Measurements from ENCODE around the gene TTC7B.

TTC7B gene

DNA sequence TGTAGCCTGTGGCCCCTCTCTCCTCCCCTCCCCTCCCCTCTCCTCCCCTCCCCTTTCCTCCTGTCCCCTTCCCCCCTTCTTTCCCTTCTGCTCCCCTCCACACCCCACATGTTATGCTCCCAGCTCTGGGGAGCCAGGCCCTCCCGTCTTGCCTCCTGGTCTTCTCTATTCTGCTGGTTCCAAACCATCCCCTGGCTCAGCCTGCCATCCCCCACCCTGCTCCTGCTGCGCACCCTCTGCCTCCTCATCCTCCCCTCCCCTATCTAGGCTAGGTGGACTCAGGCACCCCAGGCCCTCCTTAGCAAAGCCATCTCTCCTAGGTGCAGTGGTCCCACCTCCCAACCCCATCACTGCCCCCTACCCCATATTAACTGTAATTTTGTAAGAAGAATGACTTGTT is 319.9 kb downstream of the TTC7B start:
- Histone ChIP-seq H2AFZ (ENCODE audit: low read depth, low read length) (no peak overlapping the region), H3K27me3 (ENCODE audit: insufficient read depth, low read length) (no peaks in the 10 kb centered on the region), H3K9me3 (ENCODE audit: low read length) (no peaks in the 10 kb centered on the region), H3K4me1 (ENCODE audit: insufficient read depth, low read length) (peaks cover 10% of the 10 kb centered on the region), H3K36me3 (ENCODE audit: insufficient read depth, low read length) (no peaks in the 10 kb centered on the region), H3K4me3 (ENCODE audit: low read length) (no peak overlapping the region)

GRCh38 chr14:90495357-90496276 is 320.6 kb downstream of the TTC7B start:
- H3K36me3 ChIP-seq (ENCODE audit: insufficient read depth, low read length): no peaks in the 10 kb centered on the region
- H3K4me3 ChIP-seq (ENCODE audit: low read length): no peak overlapping the region
- H3K9me3 ChIP-seq (ENCODE audit: low read length): no peaks in the 10 kb centered on the region
- no peaks in the 10 kb centered on the region for H3K27me3 ChIP-seq (ENCODE audit: insufficient read depth, low read length)
- H2AFZ ChIP-seq (ENCODE audit: low read depth, low read length): no peak overlapping the region
- H3K4me1 ChIP-seq (ENCODE audit: insufficient read depth, low read length): peaks cover 14% of the 10 kb centered on the region

DNA sequence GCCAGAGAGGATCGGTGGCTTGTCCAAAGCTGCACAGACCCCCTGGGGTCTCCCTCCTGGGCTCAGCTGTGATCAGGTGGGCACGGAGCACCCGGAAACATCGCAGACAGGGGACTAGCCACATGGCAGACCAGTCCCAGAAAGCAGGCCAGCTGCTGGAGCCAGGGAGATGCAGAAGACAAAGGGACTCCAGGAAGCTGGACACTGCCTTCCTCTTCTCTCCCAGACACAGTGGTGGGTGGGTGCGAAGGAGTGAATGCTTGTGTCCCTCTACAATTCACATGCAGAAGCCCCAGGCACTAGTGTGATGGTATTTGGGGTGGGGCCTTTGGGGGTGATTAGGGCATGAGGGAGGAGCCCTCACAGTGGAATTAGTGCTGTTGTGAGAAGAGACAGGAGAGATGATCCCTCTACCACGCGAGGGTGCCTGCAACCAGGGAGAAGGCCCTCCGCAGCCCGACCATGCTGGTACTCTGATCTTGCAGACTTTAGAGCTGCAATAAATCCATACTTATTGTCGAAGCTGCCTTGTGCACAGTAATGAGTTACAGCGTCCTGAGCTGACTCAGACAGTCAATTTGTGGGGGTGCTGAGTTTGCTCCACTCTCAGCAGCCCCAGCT is 324.2 kb downstream of the TTC7B start:
- no peaks in the 10 kb centered on the region for H3K27me3 ChIP-seq (ENCODE audit: insufficient read depth, low read length)
- H3K4me3 ChIP-seq (ENCODE audit: low read length): no peak overlapping the region
- H3K36me3 ChIP-seq (ENCODE audit: insufficient read depth, low read length): no peaks in the 10 kb centered on the region
- H3K9me3 ChIP-seq (ENCODE audit: low read length): no peaks in the 10 kb centered on the region
- H3K4me1 ChIP-seq (ENCODE audit: insufficient read depth, low read length): peaks cover 15% of the 10 kb centered on the region
- peak overlapping the region; percentile 2 for H2AFZ ChIP-seq (ENCODE audit: low read depth, low read length)

DNA sequence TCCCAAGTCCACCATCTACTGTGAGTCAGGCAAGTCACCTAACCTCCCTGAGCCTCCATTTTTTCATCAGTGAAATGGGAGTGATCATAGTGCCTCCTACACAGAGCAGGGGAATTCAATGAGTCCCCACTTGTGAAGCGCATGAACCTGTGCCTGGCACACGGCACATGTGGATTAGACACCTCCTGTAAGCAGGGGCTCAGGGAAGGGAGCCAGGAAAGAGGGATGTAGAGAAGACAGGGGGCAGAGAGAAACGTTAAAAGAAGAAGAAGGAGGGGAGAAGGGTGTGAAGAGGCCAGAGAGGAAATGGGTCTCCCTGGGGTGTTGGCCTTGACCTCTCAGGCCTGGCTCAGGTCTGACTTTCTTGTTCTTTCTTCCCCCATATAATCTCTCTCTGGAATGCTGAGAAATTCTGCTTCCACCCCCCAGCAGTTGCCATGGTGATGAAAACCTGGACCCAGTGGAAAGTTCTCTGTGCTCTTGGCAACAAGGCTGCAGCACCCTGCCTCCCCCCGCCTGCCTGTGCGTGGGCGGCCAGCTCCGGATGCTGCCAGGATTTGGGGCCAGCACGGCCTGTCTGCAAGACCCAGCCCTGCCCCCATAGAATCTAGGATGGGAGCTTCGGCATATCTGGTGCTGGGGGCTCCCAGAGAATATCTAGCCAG is 324.9 kb downstream of the TTC7B start:
- Histone ChIP-seq H2AFZ (ENCODE audit: low read depth, low read length) (peak overlapping the region; percentile 2), H3K4me3 (ENCODE audit: low read length) (no peak overlapping the region), H3K36me3 (ENCODE audit: insufficient read depth, low read length) (no peaks in the 10 kb centered on the region), H3K27me3 (ENCODE audit: insufficient read depth, low read length) (no peaks in the 10 kb centered on the region), H3K9me3 (ENCODE audit: low read length) (no peaks in the 10 kb centered on the region), H3K4me1 (ENCODE audit: insufficient read depth, low read length) (peaks cover 18% of the 10 kb centered on the region)

DNA sequence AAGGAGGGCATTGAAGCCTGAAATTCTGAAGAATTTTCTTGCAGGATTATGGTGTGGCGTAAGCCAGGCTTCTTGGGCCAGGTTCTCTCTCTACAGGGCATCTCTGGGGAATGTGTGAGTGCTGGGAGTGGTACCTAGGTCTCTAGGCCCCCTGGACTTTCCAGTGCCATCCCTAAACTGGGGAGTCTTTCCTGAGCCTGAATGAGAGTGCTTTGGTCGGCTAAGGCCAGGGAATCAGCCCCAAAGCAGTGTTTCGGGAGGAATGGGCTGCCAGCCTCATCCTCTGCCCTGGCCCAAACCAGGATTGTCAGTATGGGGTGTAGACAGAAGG is 325.5 kb downstream of the TTC7B start:
- H3K36me3 ChIP-seq (ENCODE audit: insufficient read depth, low read length): no peaks in the 10 kb centered on the region
- no peaks in the 10 kb centered on the region for H3K27me3 ChIP-seq (ENCODE audit: insufficient read depth, low read length)
- no peak overlapping the region for H3K4me3 ChIP-seq (ENCODE audit: low read length)
- peaks cover 18% of the 10 kb centered on the region for H3K4me1 ChIP-seq (ENCODE audit: insufficient read depth, low read length)
- H2AFZ ChIP-seq (ENCODE audit: low read depth, low read length): no peak overlapping the region
- H3K9me3 ChIP-seq (ENCODE audit: low read length): no peaks in the 10 kb centered on the region

DNA sequence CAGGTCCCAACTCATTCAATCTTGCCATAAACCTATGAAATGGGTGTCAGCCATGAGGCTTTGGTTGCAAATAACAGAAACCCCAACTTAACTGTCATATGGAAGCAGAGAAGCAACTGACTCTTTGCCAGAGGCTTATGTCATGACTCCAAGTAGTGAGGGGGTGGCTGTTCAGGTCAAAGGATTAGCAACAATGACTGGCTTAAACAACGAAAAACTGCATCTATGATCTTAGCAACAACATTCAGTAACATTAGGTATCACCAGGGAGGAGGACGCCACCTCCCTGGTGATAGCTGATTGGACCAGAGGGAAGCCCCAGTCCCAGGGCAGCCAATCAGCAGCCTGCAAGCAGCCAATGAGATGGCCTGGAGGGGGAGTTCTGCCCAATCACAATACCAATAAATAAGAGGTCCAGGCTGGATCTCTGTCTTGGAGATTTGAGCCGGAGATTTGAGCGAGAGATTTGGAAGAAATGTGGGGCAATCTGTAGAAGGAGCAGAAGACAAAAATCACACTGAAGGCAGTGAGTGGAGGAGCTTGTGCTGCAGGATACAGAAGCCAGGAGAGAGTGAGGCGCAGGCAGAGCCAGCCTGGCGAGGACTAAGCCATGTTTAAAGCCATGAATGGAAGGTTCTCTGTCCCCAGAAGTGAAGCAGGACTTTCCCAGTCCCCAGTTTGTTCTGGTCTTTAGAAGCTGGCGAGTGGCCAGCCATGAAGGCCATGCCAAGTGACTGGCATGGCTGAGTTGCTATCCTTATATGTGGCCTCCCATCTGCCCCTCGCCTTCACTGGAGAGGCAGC is 326.1 kb downstream of the TTC7B start:
- Histone ChIP-seq H3K9me3 (ENCODE audit: low read length) (no peaks in the 10 kb centered on the region), H3K27me3 (ENCODE audit: insufficient read depth, low read length) (no peaks in the 10 kb centered on the region), H3K4me3 (ENCODE audit: low read length) (no peak overlapping the region), H3K4me1 (ENCODE audit: insufficient read depth, low read length) (peaks cover 18% of the 10 kb centered on the region), H3K36me3 (ENCODE audit: insufficient read depth, low read length) (no peaks in the 10 kb centered on the region), H2AFZ (ENCODE audit: low read depth, low read length) (no peak overlapping the region)

- Histone ChIP-seq H2AFZ (ENCODE audit: low read depth, low read length) (no peak overlapping the region), H3K36me3 (ENCODE audit: insufficient read depth, low read length) (no peaks in the 10 kb centered on the region), H3K4me3 (ENCODE audit: low read length) (no peak overlapping the region), H3K4me1 (ENCODE audit: insufficient read depth, low read length) (peaks cover 18% of the 10 kb centered on the region), H3K27me3 (ENCODE audit: insufficient read depth, low read length) (no peaks in the 10 kb centered on the region), H3K9me3 (ENCODE audit: low read length) (no peaks in the 10 kb centered on the region)
Measured at GRCh38 chr14:90489306-90489705, 326.9 kb downstream of the TTC7B start.

- H3K27me3 ChIP-seq (ENCODE audit: insufficient read depth, low read length): no peaks in the 10 kb centered on the region
- no peaks in the 10 kb centered on the region for H3K9me3 ChIP-seq (ENCODE audit: low read length)
- H3K36me3 ChIP-seq (ENCODE audit: insufficient read depth, low read length): no peaks in the 10 kb centered on the region
- no peak overlapping the region for H2AFZ ChIP-seq (ENCODE audit: low read depth, low read length)
- H3K4me3 ChIP-seq (ENCODE audit: low read length): no peak overlapping the region
- H3K4me1 ChIP-seq (ENCODE audit: insufficient read depth, low read length): peaks cover 25% of the 10 kb centered on the region
Measured at GRCh38 chr14:90488256-90488655, 328.0 kb downstream of the TTC7B start.

DNA sequence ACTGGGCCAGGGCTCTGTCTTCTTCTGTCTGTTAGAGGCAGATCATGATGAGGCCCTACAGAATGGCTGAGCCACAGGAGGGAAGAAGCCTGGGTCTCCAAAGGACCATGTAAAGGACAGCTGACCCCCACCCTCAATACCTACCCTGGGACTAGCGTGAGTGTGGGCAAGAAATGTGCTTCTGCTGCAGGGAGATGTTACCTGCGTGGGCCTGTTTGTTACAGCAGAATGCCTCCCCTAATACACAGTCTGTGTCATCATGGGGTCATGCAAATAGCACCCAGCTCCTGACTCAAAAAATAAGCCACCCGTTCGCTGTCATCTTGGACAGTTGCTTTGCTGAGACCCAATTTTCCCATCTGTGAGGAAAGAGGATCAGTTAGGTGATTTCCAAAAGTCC is 328.8 kb downstream of the TTC7B start:
- Histone ChIP-seq H3K4me3 (ENCODE audit: low read length) (no peak overlapping the region), H2AFZ (ENCODE audit: low read depth, low read length) (no peak overlapping the region), H3K27me3 (ENCODE audit: insufficient read depth, low read length) (no peaks in the 10 kb centered on the region), H3K36me3 (ENCODE audit: insufficient read depth, low read length) (no peaks in the 10 kb centered on the region), H3K4me1 (ENCODE audit: insufficient read depth, low read length) (peaks cover 25% of the 10 kb centered on the region), H3K9me3 (ENCODE audit: low read length) (no peaks in the 10 kb centered on the region)

GRCh38 chr14:90487031-90487430 is 329.2 kb downstream of the TTC7B start:
- Histone ChIP-seq H3K4me1 (ENCODE audit: insufficient read depth, low read length) (peaks cover 21% of the 10 kb centered on the region), H2AFZ (ENCODE audit: low read depth, low read length) (no peak overlapping the region), H3K36me3 (ENCODE audit: insufficient read depth, low read length) (no peaks in the 10 kb centered on the region), H3K27me3 (ENCODE audit: insufficient read depth, low read length) (no peaks in the 10 kb centered on the region), H3K4me3 (ENCODE audit: low read length) (no peak overlapping the region), H3K9me3 (ENCODE audit: low read length) (peaks cover under 1% of the 10 kb centered on the region)

GRCh38 chr14:90484291-90484690 is 331.9 kb downstream of the TTC7B start:
- H3K4me3 ChIP-seq (ENCODE audit: low read length): no peak overlapping the region
- H3K9me3 ChIP-seq (ENCODE audit: low read length): peaks cover 6% of the 10 kb centered on the region
- no peaks in the 10 kb centered on the region for H3K27me3 ChIP-seq (ENCODE audit: insufficient read depth, low read length)
- no peak overlapping the region for H2AFZ ChIP-seq (ENCODE audit: low read depth, low read length)
- peaks cover 10% of the 10 kb centered on the region for H3K4me1 ChIP-seq (ENCODE audit: insufficient read depth, low read length)
- H3K36me3 ChIP-seq (ENCODE audit: insufficient read depth, low read length): no peaks in the 10 kb centered on the region

DNA sequence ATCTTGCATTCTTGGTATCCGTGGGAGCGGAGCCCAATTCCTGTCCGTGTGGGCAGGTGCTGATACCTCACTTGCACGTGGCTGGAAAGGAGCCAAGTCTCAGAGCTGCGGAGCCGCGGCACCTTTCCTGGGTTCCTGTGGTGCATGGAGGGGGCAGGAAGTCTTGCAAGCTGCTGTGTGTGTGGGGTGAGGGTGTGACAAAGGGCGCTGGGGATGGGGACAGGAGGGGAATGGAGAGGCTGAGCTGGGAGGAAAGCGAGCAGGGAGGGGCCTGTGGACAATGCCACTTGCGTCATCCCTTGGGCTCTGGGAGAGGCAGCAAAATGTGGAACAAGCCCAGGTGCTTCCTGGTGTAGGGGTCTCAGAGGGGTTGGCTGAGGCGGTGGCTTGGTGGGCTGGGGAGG is 332.7 kb downstream of the TTC7B start:
- Histone ChIP-seq H3K4me3 (ENCODE audit: low read length) (no peak overlapping the region), H3K36me3 (ENCODE audit: insufficient read depth, low read length) (no peaks in the 10 kb centered on the region), H3K4me1 (ENCODE audit: insufficient read depth, low read length) (peaks cover 10% of the 10 kb centered on the region), H2AFZ (ENCODE audit: low read depth, low read length) (peak overlapping the region; percentile 31), H3K27me3 (ENCODE audit: insufficient read depth, low read length) (no peaks in the 10 kb centered on the region), H3K9me3 (ENCODE audit: low read length) (peaks cover 6% of the 10 kb centered on the region)

GRCh38 chr14:90483117-90483516 is 333.1 kb downstream of the TTC7B start:
- Histone ChIP-seq H3K4me1 (ENCODE audit: insufficient read depth, low read length) (peaks cover 10% of the 10 kb centered on the region), H3K4me3 (ENCODE audit: low read length) (no peak overlapping the region), H2AFZ (ENCODE audit: low read depth, low read length) (no peak overlapping the region), H3K27me3 (ENCODE audit: insufficient read depth, low read length) (no peaks in the 10 kb centered on the region), H3K36me3 (ENCODE audit: insufficient read depth, low read length) (no peaks in the 10 kb centered on the region), H3K9me3 (ENCODE audit: low read length) (peaks cover 7% of the 10 kb centered on the region)
